ENCODE results near the gene AIF1.

Gene AIF1

GRCh38 chr6:31614684-31615578 is at the start of gene AIF1:
AIF1 (plus strand) TSS chr6:31615234; CDS start chr6:31615330, 96 bp downstream.
- DNase-seq (ENCODE audit: low read depth): no peak

DNA sequence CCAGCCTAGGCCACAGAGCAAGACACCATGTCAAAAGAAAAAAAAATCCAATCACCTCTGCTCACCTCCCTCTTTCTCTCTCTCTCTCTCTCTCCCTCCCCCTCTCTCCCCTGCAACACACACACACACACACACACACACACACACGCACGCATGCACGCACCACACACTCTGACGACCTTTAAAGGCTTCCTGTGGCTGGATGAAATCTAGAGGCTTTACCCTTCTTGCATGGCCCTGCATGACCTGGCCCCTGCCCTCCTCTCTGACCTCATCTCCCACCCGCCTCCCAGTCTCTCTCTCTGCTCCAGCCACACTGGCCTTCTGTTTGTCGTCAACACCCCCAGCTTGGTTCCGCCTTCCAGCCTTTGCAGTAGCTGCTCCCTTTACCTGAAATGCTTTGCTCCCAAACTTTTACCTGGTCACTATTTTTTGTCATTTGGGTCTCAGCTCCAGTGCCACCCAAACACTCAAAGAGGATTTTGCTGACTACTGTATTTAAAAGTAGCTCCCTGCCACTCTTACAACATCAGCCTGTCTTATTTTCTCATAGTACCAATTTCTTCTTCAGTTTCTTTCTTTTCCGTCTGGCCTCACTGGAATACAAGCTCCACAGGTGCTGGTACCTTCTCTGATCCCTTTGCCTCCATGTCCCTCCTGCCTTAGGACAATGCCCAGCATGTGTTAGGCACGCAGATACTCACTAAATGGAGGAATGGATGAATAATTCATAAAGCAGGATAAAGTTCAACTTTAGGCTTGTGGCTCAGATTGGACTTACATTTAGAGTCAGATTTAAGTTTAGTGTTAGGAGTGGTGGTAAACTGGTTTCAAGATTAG is 47.3 kb upstream of the AIF1 start:
- no peak for DNase-seq (ENCODE audit: low read depth)

DNA sequence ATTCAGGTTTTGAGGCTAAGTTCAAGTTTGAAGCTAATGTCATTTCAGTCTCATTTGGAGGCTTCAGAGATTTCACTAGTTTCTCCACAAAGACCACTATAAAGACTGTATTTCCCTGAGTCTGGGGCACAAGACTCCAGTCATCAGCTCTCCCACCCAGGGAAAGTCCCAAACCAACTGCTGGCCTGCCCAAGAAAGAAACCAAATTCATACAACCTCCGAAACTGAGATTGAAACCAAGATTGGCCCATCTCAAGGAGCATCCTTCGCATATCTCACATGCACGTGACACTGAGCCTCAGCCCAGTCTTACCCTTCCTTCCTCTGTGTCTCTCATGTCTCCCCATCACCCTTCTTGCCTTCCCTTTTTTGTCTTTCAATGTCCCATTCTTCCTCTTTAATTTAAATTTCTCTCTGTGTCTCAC is 46.5 kb upstream of the AIF1 start:
- DNase-seq (ENCODE audit: low read depth): no peak

- DNase-seq (ENCODE audit: low read depth): no peak
These were observed 45.0 kb upstream of the AIF1 start for GRCh38 chr6:31569861-31570536.

- no peak for DNase-seq (ENCODE audit: low read depth)
These were observed 42.8 kb upstream of the AIF1 start, which contains the start of gene LTA for GRCh38 chr6:31572041-31572911. LTA (plus strand) TSS chr6:31572289; CDS start chr6:31572743, 454 bp downstream.

- DNase-seq (ENCODE audit: low read depth): no peak
These were observed 41.6 kb upstream of the AIF1 start for GRCh38 chr6:31573239-31574105.

DNA sequence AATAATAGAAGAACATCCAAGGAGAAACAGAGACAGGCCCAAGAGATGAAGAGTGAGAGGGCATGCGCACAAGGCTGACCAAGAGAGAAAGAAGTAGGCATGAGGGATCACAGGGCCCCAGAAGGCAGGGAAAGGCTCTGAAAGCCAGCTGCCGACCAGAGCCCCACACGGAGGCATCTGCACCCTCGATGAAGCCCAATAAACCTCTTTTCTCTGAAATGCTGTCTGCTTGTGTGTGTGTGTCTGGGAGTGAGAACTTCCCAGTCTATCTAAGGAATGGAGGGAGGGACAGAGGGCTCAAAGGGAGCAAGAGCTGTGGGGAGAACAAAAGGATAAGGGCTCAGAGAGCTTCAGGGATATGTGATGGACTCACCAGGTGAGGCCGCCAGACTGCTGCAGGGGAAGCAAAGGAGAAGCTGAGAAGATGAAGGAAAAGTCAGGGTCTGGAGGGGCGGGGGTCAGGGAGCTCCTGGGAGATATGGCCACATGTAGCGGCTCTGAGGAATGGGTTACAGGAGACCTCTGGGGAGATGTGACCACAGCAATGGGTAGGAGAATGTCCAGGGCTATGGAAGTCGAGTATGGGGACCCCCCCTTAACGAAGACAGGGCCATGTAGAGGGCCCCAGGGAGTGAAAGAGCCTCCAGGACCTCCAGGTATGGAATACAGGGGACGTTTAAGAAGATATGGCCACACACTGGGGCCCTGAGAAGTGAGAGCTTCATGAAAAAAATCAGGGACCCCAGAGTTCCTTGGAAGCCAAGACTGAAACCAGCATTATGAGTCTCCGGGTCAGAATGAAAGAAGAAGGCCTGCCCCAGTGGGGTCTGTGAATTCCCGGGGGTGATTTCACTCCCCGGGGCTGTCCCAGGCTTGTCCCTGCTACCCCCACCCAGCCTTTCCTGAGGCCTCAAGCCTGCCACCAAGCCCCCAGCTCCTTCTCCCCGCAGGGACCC is 40.6 kb upstream of the AIF1 start:
- no peak for DNase-seq (ENCODE audit: low read depth)

DNA sequence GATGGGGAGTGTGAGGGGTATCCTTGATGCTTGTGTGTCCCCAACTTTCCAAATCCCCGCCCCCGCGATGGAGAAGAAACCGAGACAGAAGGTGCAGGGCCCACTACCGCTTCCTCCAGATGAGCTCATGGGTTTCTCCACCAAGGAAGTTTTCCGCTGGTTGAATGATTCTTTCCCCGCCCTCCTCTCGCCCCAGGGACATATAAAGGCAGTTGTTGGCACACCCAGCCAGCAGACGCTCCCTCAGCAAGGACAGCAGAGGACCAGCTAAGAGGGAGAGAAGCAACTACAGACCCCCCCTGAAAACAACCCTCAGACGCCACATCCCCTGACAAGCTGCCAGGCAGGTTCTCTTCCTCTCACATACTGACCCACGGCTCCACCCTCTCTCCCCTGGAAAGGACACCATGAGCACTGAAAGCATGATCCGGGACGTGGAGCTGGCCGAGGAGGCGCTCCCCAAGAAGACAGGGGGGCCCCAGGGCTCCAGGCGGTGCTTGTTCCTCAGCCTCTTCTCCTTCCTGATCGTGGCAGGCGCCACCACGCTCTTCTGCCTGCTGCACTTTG is 39.6 kb upstream of the AIF1 start, which contains the start of gene TNF:
Gene TNF (plus strand): TSS at position 231 of the 567 bp plus-strand sequence. CDS start 177 bp downstream, at position 408.
- DNase-seq (ENCODE audit: low read depth): no peak

- no peak for DNase-seq (ENCODE audit: low read depth)
These were observed 38.9 kb upstream of the AIF1 start for GRCh38 chr6:31575952-31576685.

DNA sequence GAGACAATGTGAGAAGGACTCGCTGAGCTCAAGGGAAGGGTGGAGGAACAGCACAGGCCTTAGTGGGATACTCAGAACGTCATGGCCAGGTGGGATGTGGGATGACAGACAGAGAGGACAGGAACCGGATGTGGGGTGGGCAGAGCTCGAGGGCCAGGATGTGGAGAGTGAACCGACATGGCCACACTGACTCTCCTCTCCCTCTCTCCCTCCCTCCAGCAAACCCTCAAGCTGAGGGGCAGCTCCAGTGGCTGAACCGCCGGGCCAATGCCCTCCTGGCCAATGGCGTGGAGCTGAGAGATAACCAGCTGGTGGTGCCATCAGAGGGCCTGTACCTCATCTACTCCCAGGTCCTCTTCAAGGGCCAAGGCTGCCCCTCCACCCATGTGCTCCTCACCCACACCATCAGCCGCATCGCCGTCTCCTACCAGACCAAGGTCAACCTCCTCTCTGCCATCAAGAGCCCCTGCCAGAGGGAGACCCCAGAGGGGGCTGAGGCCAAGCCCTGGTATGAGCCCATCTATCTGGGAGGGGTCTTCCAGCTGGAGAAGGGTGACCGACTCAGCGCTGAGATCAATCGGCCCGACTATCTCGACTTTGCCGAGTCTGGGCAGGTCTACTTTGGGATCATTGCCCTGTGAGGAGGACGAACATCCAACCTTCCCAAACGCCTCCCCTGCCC is 38.0 kb upstream of the AIF1 start:
- DNase-seq (ENCODE audit: low read depth): no peak

DNA sequence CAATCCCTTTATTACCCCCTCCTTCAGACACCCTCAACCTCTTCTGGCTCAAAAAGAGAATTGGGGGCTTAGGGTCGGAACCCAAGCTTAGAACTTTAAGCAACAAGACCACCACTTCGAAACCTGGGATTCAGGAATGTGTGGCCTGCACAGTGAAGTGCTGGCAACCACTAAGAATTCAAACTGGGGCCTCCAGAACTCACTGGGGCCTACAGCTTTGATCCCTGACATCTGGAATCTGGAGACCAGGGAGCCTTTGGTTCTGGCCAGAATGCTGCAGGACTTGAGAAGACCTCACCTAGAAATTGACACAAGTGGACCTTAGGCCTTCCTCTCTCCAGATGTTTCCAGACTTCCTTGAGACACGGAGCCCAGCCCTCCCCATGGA is 37.5 kb upstream of the AIF1 start:
- DNase-seq (ENCODE audit: low read depth): no peak

DNA sequence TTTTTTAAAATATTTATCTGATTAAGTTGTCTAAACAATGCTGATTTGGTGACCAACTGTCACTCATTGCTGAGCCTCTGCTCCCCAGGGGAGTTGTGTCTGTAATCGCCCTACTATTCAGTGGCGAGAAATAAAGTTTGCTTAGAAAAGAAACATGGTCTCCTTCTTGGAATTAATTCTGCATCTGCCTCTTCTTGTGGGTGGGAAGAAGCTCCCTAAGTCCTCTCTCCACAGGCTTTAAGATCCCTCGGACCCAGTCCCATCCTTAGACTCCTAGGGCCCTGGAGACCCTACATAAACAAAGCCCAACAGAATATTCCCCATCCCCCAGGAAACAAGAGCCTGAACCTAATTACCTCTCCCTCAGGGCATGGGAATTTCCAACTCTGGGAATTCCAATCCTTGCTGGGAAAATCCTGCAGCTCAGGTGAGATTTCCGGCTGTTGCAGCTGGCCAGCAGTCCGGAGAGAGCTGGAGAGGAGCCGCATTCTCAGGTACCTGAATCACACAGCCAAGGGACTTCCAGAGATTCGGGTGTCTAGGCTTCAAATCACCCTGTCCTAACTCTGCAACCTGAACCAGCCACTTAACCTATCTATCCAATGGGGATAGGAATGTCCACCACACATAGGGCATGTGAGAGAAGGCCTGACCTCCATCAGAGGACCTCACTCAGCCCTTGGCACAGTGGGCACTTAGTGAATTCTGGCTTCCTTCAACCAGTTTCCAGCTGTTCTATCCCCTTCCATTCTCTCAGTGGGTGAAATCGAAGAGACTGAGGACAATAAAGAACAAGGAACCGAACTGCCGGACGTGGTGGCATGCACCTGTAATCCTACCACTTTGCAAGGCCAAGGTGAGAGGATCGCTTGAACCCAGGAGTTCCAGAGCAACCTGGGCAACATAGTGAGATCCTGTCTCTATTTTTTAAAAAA is 36.6 kb upstream of the AIF1 start:
- no peak for DNase-seq (ENCODE audit: low read depth)

DNA sequence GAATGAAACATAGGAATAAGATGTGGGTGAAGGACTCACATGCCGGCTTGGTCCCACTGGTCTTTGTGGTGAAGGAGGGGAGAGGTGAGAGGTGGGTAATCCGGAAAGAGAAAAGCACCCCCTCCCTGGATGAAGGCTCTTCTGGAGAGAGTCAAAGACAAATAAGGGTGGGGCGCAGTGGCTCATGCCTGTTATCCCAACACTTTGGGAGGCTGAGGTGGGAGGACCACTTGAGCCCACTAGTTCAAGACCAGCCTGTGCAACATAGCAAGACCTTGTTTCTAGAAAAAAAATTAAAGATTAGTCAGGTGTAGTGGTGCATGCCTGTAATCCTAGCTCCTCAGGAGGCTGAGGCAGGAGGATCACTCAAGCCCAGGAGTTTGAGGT is 35.9 kb upstream of the AIF1 start:
- no peak for DNase-seq (ENCODE audit: low read depth)

- DNase-seq (ENCODE audit: low read depth): no peak
These were observed 35.2 kb upstream of the AIF1 start for GRCh38 chr6:31579546-31580437.

DNA sequence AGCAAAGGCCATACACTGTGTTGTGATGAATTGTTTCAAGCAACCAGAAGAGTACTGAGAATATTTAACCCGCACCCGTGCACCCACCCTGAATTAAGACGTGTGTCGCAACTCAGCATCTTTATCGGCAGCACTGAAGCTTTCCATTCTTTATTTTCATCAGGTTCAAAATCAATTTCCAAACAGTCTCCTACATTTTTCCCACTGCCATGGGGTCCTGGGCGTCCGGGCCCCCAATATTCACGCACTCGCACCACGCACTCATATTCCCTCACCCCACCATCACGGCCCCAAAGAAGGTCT is 34.6 kb upstream of the AIF1 start:
- no peak for DNase-seq (ENCODE audit: low read depth)
